ENCODE data around the gene DNAJB6.

Gene DNAJB6

DNA sequence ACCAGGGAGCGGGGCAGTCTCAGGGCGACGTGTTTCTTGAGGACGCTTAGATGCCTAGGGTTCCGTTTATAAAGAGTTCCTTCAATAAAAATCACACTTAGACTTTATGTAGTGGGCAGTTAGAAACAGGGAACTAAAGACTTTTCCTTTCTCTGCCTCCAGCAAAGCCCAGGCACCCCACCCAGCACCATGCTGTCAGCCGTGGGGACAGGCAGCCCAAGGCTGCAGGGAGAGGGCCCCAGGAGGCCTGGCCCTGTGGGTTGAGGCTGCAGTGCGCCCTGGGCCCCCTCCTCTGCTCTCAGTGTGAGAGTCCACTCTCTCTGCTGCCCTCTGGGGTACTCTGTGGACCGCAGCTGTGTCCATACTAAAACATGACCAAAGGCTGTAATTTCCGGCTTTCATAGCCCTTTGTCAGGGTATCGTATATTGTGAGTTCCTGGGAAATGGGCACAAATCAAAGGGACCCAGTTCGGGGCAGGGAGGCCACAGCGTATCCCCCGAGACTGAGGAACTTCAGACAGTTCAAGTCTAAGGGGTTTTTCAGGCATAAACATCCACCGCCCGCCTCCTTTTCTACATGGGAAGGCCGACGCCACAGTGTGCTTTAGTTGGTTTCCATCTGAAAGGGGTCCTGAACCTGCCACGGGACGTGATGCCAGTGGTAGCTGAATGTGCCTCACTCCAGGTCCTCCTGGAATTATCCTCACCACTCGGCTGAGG, 59.7 kb downstream of the DNAJB6 start:
- DNase-seq (ENCODE audit: low spot score), result no peak

DNA sequence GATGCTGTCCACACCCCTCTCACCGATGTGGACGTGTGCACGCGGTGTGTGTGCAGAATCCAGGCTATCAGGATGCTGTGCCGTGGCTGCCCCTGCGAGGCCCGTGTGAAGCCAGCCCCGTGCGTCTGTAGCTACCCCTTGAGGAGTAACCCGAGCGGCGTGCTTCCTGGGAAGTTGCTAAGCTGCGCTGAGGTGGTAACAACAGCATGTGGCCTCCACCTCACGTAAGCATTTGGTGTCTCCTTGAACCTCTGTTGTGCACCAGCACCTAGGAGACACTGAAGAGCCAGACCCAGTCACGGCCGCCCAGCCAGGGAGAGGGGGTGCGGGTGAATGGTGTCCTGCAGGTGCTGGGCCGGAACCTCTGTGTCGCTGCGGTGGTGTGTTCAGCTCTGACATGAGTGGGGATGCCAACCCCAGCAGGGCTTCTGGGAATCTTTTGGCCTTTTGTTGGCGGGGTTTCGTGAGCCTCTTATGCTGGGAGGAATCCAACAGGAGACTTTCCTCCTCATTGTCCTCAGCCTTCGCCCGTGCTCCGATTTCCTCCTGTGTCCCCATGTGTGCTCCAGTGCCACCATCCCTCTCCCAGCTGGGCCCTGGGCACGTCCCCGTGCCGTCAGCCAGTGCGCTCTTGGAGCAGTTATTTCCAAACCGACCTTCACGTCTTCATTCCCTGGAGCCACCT, 60.4 kb downstream of the DNAJB6 start:
- no peak for DNase-seq (ENCODE audit: low spot score)

DNA sequence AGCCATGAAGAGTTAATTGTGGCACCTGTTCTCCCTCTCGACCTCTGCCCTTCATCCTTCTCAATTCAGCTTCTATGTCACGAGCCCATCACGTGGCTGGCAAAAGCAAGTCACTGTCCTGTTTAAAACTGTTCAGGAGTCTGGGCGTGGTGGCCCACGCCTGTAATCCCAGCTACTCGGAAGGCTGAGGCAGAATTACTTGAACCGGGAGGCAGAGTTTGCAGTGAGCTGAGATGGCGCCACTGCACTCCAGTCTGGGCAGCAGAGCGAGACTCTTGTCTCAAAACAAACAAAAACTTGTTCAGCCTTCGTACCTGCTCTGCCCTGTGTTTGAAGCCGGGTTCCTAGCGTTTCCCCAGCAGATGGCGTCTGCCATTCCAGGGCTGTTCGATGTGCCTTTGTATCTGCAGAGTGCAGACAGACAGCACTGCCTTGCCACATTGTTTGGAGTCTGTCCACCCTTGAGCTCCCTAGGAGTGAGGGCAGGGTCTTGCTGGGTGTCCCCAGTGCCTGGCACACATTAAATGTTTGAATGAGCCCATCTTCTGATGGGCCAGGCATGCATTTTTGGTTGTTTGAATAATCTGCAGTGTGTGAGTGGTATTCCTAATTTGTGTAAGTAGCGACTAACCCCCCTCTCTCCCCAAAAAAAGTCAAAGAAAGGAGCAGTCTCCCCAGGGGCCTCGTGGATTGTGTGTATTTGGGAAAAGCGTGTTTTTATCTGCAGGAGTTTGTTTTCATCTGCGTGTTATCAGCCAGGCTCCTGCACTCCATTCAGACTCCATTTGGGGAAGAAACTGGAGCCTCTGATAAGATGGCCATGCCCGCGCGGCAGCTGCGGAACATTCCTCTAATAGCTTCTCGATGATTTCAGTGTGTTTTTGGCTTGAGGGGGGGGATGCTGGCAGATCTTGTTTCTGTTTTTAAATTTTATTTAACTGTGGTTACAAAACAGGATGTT, 61.2 kb downstream of the DNAJB6 start:
- peak; percentile 54 for DNase-seq (ENCODE audit: low spot score)

DNA sequence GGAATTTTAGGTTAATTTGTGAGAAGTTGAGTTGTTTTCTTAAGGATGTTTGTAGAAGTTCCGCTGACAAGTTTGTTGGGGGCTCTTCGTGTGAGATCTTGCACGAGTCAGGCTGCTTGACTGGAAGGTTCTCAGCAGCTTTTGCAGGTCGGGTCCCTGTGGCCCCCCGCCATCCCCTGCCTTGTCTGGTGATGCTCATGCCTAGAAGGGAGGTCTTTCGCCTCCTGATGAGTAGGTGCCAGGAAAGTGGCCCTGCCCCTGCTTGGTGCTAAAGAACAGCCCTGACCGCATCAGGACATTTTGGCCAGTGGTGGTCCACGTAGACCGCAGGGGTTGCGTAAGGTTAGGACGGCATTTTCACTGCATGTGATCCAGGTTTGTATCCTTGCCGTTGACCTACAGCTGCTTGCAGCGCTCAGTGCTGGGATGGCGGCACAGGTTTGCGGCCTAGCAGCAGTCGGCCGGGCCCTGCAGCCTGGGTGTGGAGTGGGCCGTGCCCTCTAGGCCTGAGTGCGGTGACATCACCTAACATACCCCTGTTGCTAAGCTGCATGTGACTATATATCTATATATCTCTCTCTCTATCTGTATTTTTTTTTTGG, 62.4 kb downstream of the DNAJB6 start:
- no peak for DNase-seq (ENCODE audit: low spot score)

DNA sequence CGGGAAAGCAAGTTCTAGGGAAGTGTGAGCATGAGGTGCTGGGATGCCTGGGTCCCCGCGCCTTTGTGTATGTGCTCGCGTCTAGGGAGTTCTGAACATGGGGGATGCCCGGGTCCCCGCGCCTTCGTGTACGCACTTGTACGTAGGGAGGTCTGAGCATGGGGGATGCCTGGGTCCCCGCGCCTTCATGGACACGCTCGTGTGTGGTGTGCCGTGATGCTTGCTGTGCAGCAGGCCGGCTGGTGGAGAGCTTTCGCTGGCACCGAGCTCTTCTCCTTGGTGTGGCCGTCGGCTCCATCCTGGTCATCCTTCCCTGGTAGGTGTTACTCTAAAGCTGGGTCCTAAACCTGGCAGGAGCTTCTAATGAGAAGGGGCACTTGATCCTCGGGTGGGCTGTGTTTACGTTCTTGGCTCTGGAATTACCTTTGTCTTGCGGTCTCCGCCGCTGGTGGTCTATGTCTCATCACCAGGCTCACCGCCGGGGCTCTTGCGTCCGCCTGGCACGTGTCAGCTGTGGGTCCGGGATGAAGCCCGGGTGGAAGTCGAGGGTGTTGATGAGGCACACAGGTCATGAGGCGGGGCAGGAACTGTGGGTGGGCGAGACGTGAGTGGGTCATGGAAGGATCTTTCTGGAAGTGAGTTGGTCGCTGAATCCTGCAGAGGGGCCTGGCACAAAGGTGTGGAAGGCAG, 63.5 kb downstream of the DNAJB6 start:
- DNase-seq (ENCODE audit: low spot score), result no peak

DNA sequence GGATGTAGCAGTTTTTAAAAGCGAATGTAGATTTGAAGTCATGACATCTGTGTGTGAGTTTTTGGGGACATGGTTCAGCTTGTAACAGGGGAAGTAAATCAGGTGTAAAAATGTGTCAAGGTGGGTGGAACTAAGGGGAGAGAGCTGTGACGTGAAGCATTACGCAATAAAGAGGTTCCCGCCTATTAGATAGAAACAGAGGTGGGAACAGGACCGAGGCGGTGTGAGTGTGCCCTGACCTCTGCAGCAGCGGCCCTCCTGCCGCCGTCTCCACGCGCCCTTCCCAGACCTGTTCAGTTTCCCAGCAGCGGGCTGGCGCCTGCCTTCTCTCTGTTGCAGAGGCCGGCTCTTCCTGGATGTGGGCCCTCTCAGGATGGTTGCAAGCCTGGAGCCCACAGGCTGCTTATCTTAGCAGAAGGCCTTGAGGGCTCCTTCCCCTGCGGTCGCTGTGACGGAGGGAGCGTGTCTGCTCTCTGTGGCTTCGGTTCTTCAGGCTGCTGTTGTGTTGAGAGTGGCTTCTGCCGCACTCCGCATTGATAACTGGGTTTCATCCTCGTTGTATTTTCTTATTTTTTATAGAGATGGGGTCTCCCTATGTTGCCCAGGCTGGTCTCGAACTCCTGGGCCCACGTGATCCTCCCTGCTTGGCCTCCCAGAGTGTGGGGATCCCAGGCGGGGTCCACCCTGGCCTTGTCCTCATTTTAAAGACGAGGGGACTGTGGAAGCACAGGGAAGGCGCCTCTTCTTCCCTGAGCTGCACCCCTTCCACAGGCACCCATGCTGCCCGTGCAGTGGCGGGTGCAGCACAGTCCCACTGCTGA, 65.0 kb downstream of the DNAJB6 start:
- DNase-seq (ENCODE audit: low spot score), result no peak

DNA sequence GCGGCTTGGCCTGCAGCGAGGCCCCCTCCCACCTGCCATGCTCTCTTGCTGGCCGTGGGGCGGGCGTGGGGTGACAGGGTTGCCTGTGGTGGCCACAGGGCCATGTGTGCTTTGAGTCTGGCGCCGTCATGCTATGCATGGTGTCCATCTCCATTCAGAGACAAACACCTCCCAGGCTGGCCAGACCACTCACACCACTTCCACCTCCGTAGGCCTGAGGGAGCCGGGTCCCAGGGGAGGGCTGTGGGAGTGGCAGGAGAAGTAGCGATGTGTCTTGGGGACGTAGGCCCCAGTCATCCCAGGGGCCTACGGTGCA, 65.5 kb downstream of the DNAJB6 start:
- no peak for DNase-seq (ENCODE audit: low spot score)

DNA sequence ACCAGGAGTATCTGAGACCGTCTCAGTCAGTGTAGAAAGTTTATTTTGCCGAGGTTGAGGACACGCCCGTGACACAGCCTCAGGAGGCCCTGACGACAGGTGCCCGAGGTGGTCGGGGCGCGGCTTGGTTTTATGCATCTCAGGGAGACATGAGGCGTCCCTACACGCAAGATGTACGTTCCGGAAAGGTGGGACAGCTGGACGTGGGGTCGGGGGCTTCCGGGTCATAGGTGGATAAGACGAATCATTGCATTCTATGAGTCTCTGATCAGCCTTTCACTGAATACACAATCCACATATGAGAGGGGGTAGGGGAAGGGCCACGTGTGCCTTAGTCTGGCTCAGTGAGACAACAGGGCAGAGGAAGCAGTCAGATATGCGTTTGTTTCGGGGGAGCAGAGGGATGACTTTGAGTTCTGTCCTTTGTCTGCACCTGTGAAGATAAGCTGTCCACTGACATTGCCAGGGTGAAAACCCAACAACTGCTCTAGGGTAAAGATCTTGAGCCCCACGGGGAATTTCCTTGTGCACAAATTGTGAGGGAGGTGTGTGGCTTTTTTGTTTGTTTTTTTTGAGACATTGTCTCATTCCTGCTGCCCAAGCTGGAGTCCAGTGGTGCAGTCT, 66.2 kb downstream of the DNAJB6 start:
- DNase-seq (ENCODE audit: low spot score), result no peak

DNA sequence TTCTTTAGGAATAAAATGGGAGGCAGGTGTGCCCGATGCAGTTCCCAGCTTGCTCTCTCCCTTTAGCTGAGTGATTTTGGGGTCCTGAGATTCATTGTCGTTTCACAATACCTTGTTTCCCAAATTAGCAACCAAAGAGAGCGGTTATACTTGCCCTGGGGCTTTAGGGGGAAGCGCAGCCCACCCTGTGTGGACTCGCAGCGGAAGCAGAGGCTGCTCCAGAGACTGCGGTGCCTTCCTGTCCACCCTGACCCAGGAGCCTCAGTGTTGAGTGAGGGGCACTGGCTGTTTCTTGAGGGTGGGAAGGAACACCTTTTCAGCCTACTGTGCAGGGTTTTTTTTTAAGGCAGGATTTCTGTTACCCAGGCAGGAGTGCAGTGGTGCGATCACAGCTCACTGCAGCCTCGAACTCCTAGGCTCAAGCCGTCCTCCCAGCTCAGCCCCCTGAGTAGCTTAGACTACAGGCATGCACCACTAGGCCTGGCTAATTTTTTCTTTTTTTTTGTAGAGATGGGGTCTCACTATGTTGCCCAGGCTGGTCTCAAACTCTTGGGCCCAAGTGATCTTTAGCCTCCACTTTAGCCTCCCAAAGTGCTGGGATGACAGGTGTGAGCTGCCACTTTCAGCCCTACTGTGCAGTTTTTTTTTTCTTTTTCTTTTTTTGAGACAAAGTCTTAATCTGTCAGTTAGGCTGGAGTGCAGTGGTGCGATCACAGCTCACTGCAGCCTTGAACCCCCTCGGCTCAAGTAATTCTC, 67.0 kb downstream of the DNAJB6 start:
- no peak for DNase-seq (ENCODE audit: low spot score)

DNA sequence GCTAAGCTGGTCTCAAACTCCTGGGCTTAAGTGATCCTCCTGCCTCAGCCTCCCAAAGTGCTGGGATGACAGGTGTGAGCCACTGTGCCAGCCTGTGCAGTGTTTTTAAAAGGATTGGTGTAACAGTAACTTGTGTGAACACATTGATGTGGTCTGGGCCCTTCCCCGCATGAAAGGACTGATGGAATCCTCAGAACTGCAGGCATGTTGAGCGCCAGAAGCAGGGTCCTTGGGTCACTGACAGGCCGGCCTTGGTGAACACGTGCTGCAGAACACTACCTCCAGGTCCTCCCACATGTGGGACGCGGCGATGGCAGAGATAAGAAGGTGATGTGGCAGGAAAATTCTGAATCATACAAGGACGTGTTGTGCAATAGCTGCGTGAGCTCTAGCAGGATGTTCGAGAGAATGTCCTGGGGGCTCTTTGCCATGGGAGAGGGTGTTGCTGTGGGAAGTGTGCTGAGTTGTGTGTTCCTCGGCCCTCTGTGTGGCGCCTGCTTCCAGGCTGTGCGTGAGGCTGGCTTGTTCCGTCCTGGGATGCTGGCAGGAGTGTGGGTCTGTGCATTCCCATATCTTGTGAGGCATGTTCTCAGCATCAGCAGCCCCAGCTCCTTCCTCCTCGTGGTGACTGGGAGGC, 68.2 kb downstream of the DNAJB6 start:
- DNase-seq (ENCODE audit: low spot score), result no peak

DNA sequence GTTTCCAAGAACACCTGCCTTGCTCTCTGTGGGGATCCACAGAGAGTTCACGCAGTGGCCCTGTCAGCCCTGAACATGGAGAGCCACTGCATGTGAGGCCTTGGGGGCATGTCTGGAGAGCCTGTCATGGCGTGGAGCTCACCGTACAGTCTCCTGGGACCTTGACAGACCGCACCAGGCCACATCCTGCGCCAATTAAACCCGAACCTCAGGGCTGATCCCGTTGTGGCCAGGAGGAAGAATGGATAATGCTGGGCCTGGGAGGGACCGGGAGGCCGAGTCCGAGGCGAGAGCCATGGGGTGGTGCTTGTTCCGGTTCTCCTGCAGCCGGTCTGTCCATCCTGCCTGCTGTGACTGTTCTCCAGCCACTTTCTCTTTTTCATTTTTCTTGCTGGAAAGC, 68.7 kb downstream of the DNAJB6 start:
- DNase-seq (ENCODE audit: low spot score), result no peak

DNA sequence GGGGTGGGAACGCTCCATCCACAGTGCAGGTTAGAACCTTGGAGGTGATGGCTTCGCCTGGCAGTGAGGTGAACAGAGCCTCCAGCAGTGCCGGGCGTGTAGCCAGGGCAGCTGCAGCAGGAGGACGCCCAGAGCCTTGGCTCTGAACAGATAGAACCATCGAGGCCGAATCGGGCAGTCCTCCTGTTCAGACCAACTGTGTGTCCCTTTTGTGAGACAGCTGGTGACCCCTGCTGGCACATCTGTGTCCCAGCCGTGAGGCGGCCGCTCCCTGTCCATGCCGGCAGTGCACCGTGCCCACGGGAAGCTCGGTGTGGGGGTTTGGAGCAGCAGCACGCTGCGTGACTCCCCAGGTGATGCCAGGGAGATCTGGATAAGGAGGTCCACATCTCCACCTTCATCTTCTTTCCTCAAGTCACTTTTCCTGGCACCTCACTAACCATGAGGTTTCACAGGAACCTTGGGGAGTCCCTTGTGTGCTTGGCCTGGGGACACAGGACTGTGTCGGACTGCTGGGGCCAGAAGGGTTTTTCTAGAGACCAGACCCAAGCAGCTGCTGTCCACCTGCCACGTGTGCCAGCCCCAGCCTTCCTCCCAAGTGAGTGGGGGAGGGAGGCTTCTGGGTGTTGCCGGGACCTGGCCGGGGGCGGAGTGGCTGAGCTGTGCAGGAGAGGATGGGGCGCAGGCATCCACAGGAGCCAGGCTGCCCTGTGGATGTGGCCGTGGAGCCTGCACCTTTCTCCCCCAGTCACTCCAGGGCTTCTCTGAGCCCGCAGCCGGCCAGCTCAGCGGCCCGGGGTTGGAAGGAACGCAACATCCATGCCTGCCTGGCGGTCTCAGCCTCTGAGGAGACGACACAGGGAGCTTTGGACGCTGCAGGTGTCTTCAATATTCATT, 69.4 kb downstream of the DNAJB6 start:
- DNase-seq (ENCODE audit: low spot score), result no peak

DNA sequence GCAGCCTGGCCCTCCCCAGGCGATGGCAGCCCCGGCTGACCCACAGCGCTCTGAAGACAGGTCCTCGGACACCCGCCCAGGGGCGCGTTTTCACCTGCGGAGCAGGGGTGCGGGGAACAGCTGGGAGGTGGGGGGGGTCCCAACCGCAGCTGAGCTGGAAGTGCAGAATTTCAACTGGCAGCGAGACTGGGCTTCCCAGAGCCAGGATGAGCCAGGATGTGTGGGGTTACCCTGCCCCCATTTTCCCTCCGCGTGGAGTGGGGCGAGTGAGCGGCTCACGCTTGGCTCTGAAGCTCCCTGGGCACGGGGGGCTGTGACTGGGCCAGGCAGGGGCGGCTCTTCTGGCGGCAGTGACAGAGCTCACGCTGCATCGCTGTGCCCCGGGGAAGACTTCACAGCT, 70.2 kb downstream of the DNAJB6 start:
- no peak for DNase-seq (ENCODE audit: low spot score)

DNA sequence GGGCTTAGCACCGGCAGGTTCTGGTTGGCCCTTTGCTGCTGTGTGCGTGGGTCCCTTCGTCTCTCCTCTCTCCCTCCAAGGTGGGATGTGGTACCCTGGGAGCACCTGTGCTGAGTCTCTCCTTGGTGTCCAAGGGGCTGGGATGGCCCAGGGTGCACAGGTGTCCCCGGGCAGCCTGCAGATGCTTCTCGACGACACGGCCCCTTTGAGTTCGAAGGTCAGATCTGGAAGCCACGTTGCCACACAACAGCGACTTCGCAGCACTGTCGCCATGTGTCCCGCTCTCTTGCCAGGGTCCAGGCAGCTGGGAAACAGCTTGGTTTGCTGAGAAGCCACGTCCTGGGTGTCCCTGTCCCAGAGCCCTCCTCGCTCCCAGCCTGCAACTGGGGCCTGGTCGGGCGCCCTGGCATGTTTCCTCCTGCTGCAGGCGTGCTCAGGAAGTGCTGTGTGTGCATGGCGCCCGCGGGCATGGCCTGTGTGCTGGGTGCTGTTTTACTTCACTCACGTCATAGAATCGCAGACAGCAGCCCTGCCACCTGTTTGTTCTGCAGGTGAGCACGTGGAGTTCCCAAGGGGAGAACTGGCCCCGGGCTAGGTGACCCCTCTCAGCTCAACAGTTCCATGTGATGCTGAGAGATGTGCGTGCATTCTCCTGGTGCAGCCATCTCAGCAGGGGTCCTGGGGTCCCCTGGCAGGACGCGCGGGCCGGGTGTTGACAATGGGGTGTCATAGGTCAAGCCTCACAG, 70.9 kb downstream of the DNAJB6 start:
- no peak for DNase-seq (ENCODE audit: low spot score)

DNA sequence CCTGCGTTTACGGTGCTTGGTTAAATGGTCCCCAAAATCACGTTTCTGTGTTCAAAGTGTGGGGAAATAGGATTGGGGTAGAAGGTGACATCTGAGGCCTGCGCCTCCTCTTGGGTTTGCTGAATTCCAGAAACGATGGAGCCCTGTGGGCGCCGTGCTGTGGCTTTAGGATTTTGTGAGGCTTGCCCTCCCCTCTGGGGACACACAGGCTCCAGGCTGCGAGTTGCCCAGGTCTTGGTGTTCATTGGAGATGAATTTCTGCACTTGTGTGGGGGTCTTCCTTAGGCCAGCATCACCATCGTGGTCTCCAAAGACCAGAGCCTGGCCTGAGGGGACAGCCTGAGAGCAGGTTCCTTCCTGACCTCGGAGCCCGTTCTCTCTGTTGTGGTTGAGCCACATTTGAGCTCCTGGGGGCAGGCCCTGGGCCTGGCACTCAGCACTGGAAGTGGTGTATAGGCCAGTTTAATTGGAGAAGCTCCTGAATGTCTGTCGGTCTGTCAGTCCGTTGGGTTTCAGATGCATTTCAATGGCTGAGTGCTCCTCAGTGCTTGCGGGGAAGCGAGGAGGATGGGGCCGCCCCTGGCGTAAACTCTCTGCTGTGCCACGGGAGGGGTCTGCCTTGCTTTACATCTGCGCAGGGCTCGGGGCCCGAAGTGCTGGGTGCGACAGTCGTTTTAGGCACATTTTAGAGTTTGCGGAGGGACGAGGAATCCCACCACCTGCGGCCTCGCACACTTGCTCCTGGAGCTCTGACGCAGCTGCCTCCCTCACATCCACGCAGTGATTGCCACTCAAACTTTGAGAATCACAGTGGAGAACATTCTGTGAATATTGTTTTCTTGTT, 71.7 kb downstream of the DNAJB6 start:
- DNase-seq (ENCODE audit: low spot score), result no peak

DNA sequence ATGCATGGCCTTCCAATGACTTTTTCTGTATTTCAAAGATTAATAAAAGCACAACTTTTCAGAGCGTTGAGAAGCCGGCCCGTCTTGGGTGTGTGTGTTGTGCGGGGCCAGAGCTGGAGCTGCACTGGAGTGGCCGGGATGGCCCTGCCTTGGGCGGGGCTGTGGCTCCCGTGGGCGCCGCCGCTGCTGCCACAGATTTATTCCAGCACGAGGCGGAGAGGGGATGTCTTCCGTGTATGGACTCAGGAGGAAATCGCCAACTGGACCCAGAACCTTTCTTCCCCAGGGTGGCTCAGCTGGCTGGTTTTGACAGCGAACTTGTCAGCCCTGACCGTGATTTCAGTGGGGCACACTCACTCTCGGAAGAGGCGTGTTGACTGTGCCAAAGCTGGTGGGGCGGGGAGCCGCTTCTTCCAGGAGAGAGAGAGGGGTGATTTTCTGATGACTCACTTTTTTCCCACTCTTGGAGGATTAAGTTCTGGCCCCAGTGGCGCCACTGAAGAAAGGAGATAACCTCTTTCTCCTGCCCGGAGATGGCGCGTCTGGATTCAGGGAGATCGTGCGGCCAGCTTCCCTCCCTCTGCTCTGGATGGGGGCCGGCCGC, 72.4 kb downstream of the DNAJB6 start:
- no peak for DNase-seq (ENCODE audit: low spot score)

Data from HuH-7.5 (cell line).